Ovary (tissue), 9 donors: Measurements from ENCODE around the gene XAGE2. TPM values are rescaled to one million over a fixed set of nuclear protein-coding genes. Genes with fewer than 3 reads are reported as not detected.

Experiments used
- DNase-seq, 5 donors: peaks; one replicate each; pipeline ENCODE4 v3.0.0-alpha.2; 2019 to 2020
- H3K27ac ChIP-seq, 2 donors: fragments of 200-600 bp; one replicate each; pipeline versions ENCODE4 v1.5.1 to v1.8.0; 2019 to 2022
- H3K27me3 ChIP-seq: fragments of 200-600 bp; one replicate; pipeline ENCODE4 v1.8.0; 2022
- H3K36me3 ChIP-seq: fragments of 200-600 bp; sonication (generic); one replicate; pipeline ENCODE4 v1.5.1; 2019
- H3K4me1 ChIP-seq: one replicate; pipeline ENCODE4 v1.8.1; 2013; ENCODE audit warnings: mild to moderate bottlenecking, moderate library complexity; ENCODE audit not compliant: insufficient read depth
- H3K4me3 ChIP-seq: fragments of 200-600 bp; sonication (generic); one replicate; pipeline ENCODE4 v1.5.1; 2017
- H3K9me3 ChIP-seq, 2 donors: fragments of 200-600 bp in 1 of 2; sonication (generic) in 1 of 2; one replicate each; pipeline versions ENCODE4 v1.5.1 to v1.8.1; 2013 to 2019; ENCODE audit warnings: mild to moderate bottlenecking in 1 of 2, moderate library complexity in 1 of 2
- EP300 ChIP-seq: sonication (generic); formaldehyde crosslinking; IDR thresholded peaks from one replicate; pipeline ENCODE4 v1.6.1; 2017; ENCODE audit warnings: antibody characterized with exemption
- POLR2A ChIP-seq: fragments of 450-650 bp; IDR thresholded peaks from one replicate; pipeline ENCODE4 v1.6.1; 2017; ENCODE audit warnings: antibody characterized with exemption, mild to moderate bottlenecking, moderate library complexity
- WGBS, 3 donors: extraction: QIAGEN DNeasy Blood & Tissue Kit in 1 of 3; methylation state at CpG; one replicate each; pipeline versions ENCODE4 v1.1.5 to v1.1.7; 2013 to 2017; 5-methylcytosine and 5-hydroxymethylcytosine counted together
- intact Hi-C, 4 donors: fragments of 100-400 bp; cut with DNase I; formaldehyde crosslinking; loops; one replicate each; pipeline versions ENCODE4 v1.11.0 to v1.15.1; 2022 to 2023
- polyA plus RNA-seq, 2 donors: library from polyadenylated mRNA; stranded (reverse); fragments of 200-250 nt in 1 of 2; fragments of 350-450 nt in 1 of 2; fragmentation: Illumina TruSeq in 1 of 2; extraction: RNeasy Lipid Tissue Mini Kit (QIAGEN cat#74804) in 1 of 2; gene quantifications; one replicate each; pipeline ENCODE4 v1.2.3, GENCODE V29; 2013 to 2014
- total RNA-seq, 7 donors: library from RNA; depleted of rRNA in 2 of 7; stranded (reverse); fragments of >200 nt in 2 of 7; fragmentation: NEBNext Ultra II Directional in 3 of 7; extraction: Animal tissue kit (Norgen Biotek cat#: 25700) in 3 of 7; gene quantifications; one replicate each; pipeline versions ENCODE4 v1.1.0 to v1.2.4, GENCODE V29; 2016 to 2023
- TF ChIP-seq, protein P1 (sequence below), 3 donors: fragments of 450-650 bp in 2 of 3; fragments of 200-600 bp in 1 of 3; IDR thresholded peaks; one replicate each; pipeline versions ENCODE4 v1.5.1 to v1.8.0; 2016 to 2022; ENCODE audit warnings: antibody characterized with exemption in 3 of 3, mild to moderate bottlenecking in 1 of 3
- donor health status: DM: no; HTN: no; CAD: no; lungs with moderate emphysema.
- donor health status: DM: no; HTN: no; CAD: no.
- donor health status: Bipolar disorder and iron deficiency.
- donor health status: DM: yes; HTN: yes; CAD: no.
- donor health status: DM: no; HTN: no; CAD: no.
- donor health status: DM: yes; HTN: yes; CAD: no.

The XAGE2 gene
- total and polyA plus RNA-seq, 9 donors, result not detected

DNA sequence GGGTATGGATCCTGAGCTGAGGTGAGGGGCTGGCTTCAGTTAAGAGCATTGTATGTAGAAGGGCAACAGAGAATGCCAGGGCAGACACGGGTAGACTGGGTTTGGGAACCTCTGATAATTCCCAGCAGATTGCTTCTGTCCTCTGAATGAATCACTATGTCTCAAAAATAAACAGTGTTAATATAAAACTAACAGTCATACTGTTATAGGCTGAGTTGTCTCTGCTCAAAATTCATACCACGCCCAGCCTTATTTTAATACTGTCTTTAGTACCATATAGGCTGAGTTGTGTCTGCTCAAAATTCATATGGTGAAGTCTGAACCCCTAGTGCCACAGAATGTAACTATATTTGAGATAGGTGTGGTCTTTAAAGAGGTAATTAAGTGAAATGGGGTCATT lies 10.0 kb downstream of the XAGE2 start:
- TF ChIP-seq EP300, result no peak
- no peak for TF ChIP-seq POLR2A
- TF ChIP-seq, protein P1, sequence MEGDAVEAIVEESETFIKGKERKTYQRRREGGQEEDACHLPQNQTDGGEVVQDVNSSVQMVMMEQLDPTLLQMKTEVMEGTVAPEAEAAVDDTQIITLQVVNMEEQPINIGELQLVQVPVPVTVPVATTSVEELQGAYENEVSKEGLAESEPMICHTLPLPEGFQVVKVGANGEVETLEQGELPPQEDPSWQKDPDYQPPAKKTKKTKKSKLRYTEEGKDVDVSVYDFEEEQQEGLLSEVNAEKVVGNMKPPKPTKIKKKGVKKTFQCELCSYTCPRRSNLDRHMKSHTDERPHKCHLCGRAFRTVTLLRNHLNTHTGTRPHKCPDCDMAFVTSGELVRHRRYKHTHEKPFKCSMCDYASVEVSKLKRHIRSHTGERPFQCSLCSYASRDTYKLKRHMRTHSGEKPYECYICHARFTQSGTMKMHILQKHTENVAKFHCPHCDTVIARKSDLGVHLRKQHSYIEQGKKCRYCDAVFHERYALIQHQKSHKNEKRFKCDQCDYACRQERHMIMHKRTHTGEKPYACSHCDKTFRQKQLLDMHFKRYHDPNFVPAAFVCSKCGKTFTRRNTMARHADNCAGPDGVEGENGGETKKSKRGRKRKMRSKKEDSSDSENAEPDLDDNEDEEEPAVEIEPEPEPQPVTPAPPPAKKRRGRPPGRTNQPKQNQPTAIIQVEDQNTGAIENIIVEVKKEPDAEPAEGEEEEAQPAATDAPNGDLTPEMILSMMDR (IDR thresholded peaks at IDR 0.05), result no peak
- no peak for DNase-seq
- H3K4me3 ChIP-seq, result no peak overlapping the region
- no peak overlapping the region for H3K27ac ChIP-seq
- 56 to 64% (median 61%) methylated on average over 2 of the region's 2 CpGs for WGBS, 3 donors
- intact Hi-C loops, result no loop called here
- H3K9me3 ChIP-seq, result no peaks in the 10 kb centered on the region
- H3K4me1 ChIP-seq, result no peaks in the 10 kb centered on the region
- H3K27me3 ChIP-seq, result no peaks in the 10 kb centered on the region
- H3K36me3 ChIP-seq, result no peaks in the 10 kb centered on the region

DNA sequence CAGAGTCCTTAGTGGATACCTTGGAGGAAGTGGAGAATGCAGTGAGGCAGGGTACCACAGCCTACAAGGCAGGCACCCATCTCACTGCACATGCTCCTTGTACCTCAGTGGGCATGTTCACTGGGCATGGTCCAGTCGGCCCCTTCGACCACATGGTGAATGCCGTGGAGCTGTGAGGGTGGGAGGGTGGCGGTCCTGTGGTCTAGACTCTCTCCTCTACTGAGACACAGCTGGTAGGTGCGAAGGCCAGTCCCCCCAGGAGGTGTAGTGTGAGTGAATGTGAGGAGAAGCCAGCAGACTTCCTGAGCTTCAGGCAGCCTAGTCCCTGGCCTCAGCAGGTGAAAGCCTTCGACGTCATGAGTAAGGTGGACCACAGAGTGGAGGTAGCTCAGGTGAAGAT lies 12.2 kb downstream of the XAGE2 start:
- H3K9me3 ChIP-seq, result no peaks in the 10 kb centered on the region
- DNase-seq, result no peak
- intact Hi-C loops, result no loop called here
- WGBS, 3 donors, result 79 to 84% (median 83%) methylated on average over 7 of the region's 7 CpGs
- no peaks in the 10 kb centered on the region for H3K4me1 ChIP-seq
- H3K36me3 ChIP-seq, result no peaks in the 10 kb centered on the region
- H3K27ac ChIP-seq, result no peak overlapping the region
- H3K4me3 ChIP-seq, result no peak overlapping the region
- no peak for TF ChIP-seq EP300
- TF ChIP-seq, protein P1 (IDR thresholded peaks at IDR 0.05), result no peak
- TF ChIP-seq POLR2A, result no peak
- H3K27me3 ChIP-seq, result no peaks in the 10 kb centered on the region

DNA sequence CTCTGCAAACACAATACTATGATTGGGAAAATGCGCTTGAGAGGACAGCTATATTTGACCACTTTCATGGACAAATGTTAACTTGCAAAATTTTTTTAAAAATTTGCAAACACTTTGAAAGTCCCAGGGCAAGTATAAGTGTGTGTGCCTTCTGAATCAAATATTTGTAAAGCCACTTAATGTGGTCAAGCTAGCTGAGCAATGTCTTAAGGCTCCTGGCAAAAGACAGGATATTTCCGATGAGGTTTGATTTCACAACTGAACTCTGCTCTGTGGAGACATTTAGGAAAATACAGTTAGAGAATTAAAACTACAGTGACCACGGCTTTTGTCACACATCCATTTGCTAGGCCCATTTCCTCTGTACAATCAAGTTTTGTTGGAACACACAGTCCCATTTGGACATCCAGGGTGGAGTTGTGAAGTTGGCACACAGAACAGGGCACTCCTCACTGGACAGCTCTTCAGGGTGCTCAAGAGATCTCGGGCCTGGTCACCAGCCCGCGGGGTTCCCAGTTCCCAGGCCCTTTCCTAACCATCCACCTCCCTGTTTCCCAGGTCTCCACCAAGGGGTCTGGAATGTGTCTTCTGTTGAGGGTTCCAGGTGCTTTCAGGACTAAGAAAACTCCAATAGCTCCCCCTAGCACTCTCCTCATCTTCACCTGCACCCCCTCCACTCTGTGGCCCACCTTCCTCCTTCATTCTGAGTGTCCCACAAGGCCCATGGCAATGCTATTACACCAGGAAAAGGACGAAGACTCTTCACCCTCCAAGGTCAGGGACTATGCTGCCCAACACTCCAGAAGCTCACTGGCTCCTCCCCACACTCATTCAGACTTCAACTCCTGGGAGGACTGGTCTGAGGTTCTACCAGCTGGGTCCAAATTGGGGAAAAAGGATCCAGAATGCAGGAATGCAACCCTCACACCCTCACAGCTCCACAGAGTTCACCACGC lies 41.9 kb downstream of the XAGE2 start:
- TF ChIP-seq EP300, result no peak
- TF ChIP-seq POLR2A, result no peak
- TF ChIP-seq, protein P1 (IDR thresholded peaks at IDR 0.05), result no peak
- no peak overlapping the region for H3K4me3 ChIP-seq
- WGBS, 3 donors, result 68 to 80% (median 77%) methylated on average over 8 of the region's 8 CpGs
- no peak for DNase-seq
- no peak overlapping the region for H3K27ac ChIP-seq
- no peaks in the 10 kb centered on the region for H3K4me1 ChIP-seq
- no peaks in the 10 kb centered on the region for H3K9me3 ChIP-seq
- H3K36me3 ChIP-seq, result no peaks in the 10 kb centered on the region
- H3K27me3 ChIP-seq, result no peaks in the 10 kb centered on the region
- intact Hi-C loops, result no loop called here

DNA sequence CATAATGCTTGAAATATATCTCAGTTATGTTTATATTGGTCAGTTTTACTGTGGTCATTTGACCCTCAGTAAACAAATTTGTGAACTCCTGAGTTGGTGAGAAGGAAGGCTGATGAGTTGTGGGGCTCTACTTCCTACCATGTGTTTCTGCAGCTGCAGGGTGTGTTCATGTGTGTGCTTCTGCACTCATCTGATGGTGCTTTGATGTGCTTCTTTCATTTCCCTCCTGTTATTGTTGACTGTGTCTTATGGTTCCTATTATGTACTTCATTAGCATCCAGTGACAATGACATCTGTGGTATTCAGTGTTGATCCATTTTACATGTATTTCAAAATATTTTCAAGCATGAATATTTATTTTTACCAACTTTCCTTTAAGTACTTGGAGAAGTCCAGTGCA lies 46.5 kb downstream of the XAGE2 start:
- H3K27ac ChIP-seq, result no peak overlapping the region
- H3K4me3 ChIP-seq, result no peak overlapping the region
- H3K4me1 ChIP-seq, result no peaks in the 10 kb centered on the region
- no peaks in the 10 kb centered on the region for H3K36me3 ChIP-seq
- TF ChIP-seq, protein P1 (IDR thresholded peaks at IDR 0.05), result no peak
- TF ChIP-seq EP300 (no peak), POLR2A (no peak)
- no peaks in the 10 kb centered on the region for H3K9me3 ChIP-seq
- no peaks in the 10 kb centered on the region for H3K27me3 ChIP-seq
- DNase-seq, result no peak
- intact Hi-C loops, result no loop called here
